NT2/D1 (cell line): ENCODE results near the gene ACBD6.

Experiments
- SUZ12 ChIP-seq: IDR thresholded peaks from 2 replicates; pipeline ENCODE4 v1.6.1; 2011; ENCODE audit not compliant: insufficient read length, insufficient read depth; ENCODE audit errors: extremely low read depth
- YY1 ChIP-seq: IDR thresholded peaks from 2 replicates; pipeline ENCODE4 v1.6.1; 2011; ENCODE audit not compliant: insufficient read length, insufficient read depth
- ZNF274 ChIP-seq: IDR thresholded peaks from 2 replicates; pipeline ENCODE4 v1.6.1; 2011; ENCODE audit warnings: mild to moderate bottlenecking, low read depth, low read length

DNA sequence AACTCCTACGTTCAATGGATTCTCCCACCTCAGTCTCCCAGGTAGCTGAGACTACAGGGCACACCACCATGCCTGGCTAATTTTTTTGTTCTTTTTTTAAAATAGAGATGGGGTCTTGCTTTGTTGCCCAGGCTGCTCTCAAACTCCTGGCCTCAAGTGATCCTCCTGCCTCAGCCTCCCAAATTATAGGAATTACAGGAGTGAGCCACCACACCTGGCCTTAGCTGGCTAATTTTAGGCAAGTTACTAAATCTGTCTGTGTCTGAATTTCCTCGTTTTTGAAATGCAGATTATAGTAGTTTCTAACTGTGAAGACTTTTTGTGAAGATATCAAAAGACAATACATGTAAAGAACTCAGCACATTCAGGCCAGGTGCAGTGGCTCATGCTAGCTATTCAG, 13.7 kb downstream of the ACBD6 start:
- no peak for TF ChIP-seq ZNF274
- no peak for TF ChIP-seq YY1
- TF ChIP-seq SUZ12, result no peak
